ENCODE results near the gene CLASRP.
"Not testable (repeated sequence)": the region's sequence is repeated elsewhere in the genome, so short reads cannot be mapped to it uniquely, and the experiment has no call there.

Gene CLASRP

GRCh38 chr19:45103508-45104319, 64.9 kb downstream of the CLASRP start:
- DNase-seq (ENCODE audit: low spot score), result no peak

GRCh38 chr19:45104658-45105349, 66.0 kb downstream of the CLASRP start:
- no peak for DNase-seq (ENCODE audit: low spot score)

DNA sequence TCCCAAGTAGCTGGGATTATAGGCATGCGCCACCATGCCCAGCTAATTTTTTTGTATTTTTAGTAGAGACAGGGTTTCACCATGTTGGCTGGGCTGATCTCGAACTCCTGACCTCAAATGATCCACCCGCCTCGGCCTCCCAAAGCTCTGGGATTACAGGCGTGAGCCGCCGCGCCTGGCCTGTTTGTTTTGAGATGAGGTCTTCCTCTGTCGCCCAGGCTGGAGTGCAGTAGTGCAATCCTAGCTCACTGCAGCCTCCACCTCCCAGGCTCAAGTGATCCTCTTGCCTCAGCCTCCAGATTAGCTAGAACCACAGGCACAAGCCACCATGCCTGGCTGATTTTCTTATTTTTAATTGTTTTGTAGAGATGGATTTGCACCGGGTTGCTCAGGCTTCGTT, 67.5 kb downstream of the CLASRP start:
- DNase-seq (ENCODE audit: low spot score), result not testable (repeated sequence)

- no peak for DNase-seq (ENCODE audit: low spot score)
These were observed 68.8 kb downstream of the CLASRP start for GRCh38 chr19:45107621-45108150.

DNA sequence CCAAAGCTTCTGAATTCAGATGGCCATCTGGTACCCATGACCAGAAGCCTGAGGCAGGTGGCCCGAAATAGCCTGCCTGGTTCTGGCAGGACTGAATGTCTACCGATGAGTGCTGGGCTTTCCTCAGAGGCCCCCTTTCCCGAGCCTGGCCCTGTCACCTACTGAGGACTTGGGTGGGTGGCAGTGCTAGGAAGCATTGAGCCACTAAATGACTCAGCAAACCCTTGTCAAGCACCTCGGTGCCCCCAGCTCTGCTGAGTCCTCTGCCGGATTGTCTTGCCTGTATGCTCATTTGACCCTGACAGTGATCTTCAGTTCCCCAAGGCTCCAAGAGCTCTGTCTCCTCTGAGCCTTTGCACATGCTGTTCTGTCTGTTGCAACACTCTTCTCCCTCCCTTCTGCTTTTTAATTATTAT, 72.0 kb downstream of the CLASRP start:
- no peak for DNase-seq (ENCODE audit: low spot score)

DNA sequence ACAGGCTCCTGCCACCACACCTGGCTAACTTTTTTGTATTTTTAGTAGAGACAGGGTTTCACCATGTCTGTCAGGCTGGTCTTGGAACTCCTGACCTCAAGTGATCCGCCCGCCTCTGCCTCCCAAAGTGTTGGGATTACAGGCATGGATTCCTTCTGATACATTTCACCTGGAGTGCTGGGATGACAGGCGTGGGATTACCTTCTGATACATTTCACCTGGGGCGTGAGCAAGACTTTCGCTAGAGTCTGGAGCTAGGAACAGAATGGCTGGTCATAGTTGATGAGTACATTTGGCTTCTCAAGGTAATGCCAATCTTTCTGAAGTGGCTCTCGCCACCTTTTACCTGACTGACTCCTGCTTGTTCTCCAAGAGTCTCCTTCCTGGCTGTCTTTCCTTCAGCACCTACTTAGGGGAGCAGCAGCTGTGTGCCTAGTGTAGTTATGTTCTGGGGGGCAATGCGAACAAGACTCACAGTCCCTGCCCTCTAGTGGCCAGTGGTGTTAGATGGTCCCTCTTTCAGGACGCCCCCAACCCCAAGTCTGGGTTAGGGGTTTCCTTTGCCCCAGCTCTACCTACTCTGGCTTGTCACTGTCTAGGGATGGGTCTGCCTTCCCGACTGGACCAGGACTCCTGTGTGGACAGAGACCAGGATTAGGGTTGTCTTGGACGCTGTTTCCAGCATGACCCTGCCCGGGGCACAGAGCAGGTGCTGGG, 73.4 kb downstream of the CLASRP start:
- DNase-seq (ENCODE audit: low spot score), result no peak

DNA sequence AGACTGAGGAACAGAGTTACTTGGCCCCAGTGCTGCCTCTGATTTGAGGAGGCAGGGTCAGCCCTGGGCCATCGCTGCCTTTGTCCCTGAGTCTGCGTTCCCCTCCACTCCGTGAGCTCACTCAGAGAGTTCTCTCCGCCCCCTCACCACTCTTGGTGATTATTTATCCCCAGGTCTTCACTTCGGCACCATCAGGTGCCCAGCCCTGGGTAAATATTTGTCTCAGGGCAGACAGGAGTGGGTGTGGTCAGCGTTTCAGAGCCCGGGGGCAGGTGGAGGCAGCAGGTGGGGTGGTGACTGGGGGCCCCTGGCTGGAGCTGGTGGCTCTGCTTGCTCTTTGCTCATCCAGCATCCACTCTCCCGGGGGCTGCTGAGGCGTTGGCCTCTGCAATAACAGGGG, 74.8 kb downstream of the CLASRP start:
- no peak for DNase-seq (ENCODE audit: low spot score)

- DNase-seq (ENCODE audit: low spot score), result no peak
These were observed 75.3 kb downstream of the CLASRP start for GRCh38 chr19:45114116-45114515.

GRCh38 chr19:45115809-45116615, 77.2 kb downstream of the CLASRP start:
- DNase-seq (ENCODE audit: low spot score), result no peak

DNA sequence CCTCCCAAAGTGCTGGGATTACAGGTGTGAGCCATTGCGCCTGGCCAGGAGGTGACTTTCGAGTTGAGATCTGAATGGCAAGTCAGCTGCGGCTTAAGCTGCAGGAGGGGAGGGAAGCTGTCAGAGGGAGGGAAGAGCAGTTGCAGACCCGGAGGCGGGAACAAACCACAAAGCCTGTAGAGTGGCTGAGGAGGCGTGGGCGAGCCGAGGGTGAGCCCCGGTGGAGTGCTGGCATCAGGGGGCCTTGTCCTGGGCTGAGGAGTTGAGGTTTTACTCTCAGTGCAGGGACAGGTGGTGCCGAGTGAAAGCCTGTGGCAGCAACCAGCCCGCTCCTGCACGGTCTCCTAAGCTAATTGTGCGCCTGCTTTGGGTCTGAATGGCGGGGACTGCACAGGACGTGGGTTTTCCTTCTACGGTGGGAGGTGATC, 78.3 kb downstream of the CLASRP start:
- no peak for DNase-seq (ENCODE audit: low spot score)

DNA sequence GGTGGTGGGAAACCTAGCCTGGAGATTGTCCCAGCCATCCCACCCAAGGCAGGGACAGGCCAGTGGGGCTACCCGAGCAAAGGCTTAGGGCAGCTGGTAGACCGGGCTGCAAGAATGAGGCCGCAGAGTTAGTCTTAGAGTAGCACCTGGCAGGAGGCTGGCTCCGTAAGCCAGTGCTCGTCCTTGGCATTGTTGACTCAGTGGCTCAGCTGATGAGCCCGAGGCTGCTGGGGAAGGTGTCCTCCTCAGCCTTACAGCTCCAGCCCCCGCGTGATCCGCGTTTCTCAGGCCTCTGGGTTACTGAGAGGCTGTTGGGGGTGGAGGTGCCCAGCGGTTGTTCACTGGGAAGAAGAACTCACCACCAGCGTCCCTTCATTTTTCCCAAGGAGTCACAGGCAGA, 78.8 kb downstream of the CLASRP start:
- DNase-seq (ENCODE audit: low spot score), result no peak

DNA sequence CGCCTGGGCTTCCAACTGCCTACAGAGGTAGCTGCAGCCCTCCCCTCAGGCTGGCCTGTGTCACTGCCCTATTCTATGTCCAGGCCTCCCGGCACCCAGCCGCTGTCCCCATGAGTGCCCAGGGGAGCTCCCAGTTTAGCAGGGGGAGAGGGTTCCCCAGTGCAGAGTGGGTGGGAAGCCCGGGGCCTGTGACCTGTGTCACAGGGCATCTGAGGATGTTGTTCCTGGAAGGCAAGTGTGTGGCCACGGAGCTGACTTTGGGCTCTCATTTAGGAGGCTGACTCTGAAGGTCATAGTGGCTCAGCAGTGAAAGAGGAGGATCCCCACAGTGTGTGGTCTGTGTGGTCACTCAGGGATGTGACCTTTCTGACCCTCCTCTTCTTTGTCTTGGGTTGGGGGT, 79.3 kb downstream of the CLASRP start:
- no peak for DNase-seq (ENCODE audit: low spot score)

DNA sequence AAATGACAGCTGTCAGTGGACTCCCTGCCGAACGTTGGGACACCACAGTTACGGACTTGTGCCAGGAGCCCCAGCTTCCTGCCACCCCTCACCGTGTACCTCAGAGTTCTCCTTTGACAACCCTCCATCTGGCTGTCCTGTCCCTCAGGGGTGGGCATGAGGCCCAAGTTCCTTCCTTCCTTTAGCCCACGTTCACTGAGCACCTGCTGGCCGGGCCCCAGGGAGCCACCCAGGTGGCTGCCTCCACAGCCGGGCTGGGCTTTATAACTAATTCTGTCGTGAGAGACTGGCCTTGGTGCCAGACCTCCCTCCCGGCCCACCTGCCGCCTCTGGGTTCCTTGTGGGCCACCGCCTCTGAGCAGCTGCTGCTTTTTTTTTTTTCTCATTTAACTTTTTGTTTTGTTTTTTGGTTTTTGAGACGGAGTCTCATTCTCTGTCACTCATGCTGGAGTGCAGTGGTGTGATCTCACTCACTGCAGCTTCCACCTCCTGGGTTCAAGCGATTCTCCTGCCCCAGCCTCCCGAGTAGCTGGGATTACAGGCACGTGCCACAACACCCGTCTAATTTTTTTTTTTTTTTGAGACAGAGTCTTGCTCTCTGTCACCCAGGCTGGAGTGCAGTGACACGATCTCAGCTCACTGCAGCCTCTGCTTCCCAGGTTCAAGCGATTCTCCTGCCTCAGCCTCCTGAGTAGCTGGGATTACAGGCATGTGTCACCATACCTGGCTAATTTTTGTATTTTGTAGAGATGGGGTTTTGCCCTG, 79.9 kb downstream of the CLASRP start:
- DNase-seq (ENCODE audit: low spot score), result not testable (repeated sequence)

DNA sequence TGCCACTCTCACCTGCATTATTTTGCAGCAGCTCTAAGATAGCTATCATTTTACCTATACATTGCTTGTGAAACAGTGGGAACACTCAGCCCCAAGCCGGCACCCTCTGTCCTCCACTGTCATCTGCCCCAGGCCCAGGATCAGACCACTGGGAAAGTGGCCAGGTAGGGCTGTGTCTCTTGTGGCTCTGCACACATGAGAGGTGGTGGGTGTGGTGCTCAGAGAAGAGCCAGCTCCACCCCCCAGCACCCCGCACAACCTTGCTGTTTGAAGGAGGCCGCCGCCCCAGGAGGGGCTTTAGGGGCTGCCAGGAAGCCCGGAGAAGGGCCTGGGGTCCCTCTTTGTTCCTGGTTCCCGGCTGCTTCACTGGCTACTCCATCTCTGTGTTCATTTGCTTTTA, 80.7 kb downstream of the CLASRP start:
- no peak for DNase-seq (ENCODE audit: low spot score)

Measured in AG08395 (cell line).